Measurements from ENCODE around the gene PSMB1. TPM values are rescaled to one million over a fixed set of nuclear protein-coding genes. Genes with fewer than 3 reads are reported as not detected.
A peak's percentile ranks its signal among the peaks of the same experiment; 100 is the strongest.
"Not testable (repeated sequence)": the region's sequence is repeated elsewhere in the genome, so short reads cannot be mapped to it uniquely, and the experiment has no call there.

Gene PSMB1
- total RNA-seq, 1 donor from 2014 or later, result 141 TPM

- no peak overlapping the region for H3K27ac ChIP-seq (replicated peaks)
- no peak for DNase-seq
- peaks cover 9% of the 10 kb centered on the region for H3K4me1 ChIP-seq
- TF ChIP-seq, protein P1, sequence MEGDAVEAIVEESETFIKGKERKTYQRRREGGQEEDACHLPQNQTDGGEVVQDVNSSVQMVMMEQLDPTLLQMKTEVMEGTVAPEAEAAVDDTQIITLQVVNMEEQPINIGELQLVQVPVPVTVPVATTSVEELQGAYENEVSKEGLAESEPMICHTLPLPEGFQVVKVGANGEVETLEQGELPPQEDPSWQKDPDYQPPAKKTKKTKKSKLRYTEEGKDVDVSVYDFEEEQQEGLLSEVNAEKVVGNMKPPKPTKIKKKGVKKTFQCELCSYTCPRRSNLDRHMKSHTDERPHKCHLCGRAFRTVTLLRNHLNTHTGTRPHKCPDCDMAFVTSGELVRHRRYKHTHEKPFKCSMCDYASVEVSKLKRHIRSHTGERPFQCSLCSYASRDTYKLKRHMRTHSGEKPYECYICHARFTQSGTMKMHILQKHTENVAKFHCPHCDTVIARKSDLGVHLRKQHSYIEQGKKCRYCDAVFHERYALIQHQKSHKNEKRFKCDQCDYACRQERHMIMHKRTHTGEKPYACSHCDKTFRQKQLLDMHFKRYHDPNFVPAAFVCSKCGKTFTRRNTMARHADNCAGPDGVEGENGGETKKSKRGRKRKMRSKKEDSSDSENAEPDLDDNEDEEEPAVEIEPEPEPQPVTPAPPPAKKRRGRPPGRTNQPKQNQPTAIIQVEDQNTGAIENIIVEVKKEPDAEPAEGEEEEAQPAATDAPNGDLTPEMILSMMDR (IDR thresholded peaks at IDR 0.05; ENCODE audit: borderline replicate concordance), result no peak
- H3K36me3 ChIP-seq, result peaks cover 76% of the 10 kb centered on the region
- no peaks in the 10 kb centered on the region for H3K27me3 ChIP-seq (ENCODE audit: low read depth)
- intact Hi-C loops (cut with micrococcal nuclease), result no loop called here
- H3K9me3 ChIP-seq (replicated peaks), result no peaks in the 10 kb centered on the region
- no peak overlapping the region for H3K4me3 ChIP-seq
Observed at GRCh38 chr6:170535004-170535403, 18.1 kb downstream of the PSMB1 start.

GRCh38 chr6:170533792-170534191 is 19.3 kb downstream of the PSMB1 start:
- intact Hi-C loops (cut with micrococcal nuclease), result loop anchor here (5.0 kb wide), 1 partner anchor 701 kb away; no protein-coding TSS in a partner anchor
- TF ChIP-seq, protein P1 (IDR thresholded peaks at IDR 0.05; ENCODE audit: borderline replicate concordance), result no peak
- no peaks in the 10 kb centered on the region for H3K27me3 ChIP-seq (ENCODE audit: low read depth)

GRCh38 chr6:170532867-170533488 is 20.1 kb downstream of the PSMB1 start:
- peaks cover 7% of the 10 kb centered on the region for H3K4me1 ChIP-seq
- H3K27ac ChIP-seq (replicated peaks), result no peak overlapping the region
- no peak for DNase-seq
- no peak overlapping the region for H3K4me3 ChIP-seq
- H3K9me3 ChIP-seq (replicated peaks), result no peaks in the 10 kb centered on the region
- peaks cover 56% of the 10 kb centered on the region for H3K36me3 ChIP-seq
- intact Hi-C loops (cut with micrococcal nuclease), result loop anchor here (5.0 kb wide), 1 partner anchor 701 kb away; no protein-coding TSS in a partner anchor
- H3K27me3 ChIP-seq (ENCODE audit: low read depth), result no peaks in the 10 kb centered on the region
- TF ChIP-seq, protein P1 (IDR thresholded peaks at IDR 0.05; ENCODE audit: borderline replicate concordance), result no peak

More at GRCh38 chr6:170533792-170534191, 19.3 kb downstream of the PSMB1 start:
- H3K36me3 ChIP-seq, result peaks cover 64% of the 10 kb centered on the region
- no peak overlapping the region for H3K4me3 ChIP-seq
- H3K27ac ChIP-seq (replicated peaks), result no peak overlapping the region
- no peak for DNase-seq
- peaks cover 7% of the 10 kb centered on the region for H3K4me1 ChIP-seq
- H3K9me3 ChIP-seq (replicated peaks), result no peaks in the 10 kb centered on the region

- intact Hi-C loops (cut with micrococcal nuclease), result loop anchor here (5.0 kb wide), 2 partner anchors 698 to 743 kb away; no protein-coding TSS in a partner anchor
- DNase-seq, result peak; percentile 70
- TF ChIP-seq, protein P1 (IDR thresholded peaks at IDR 0.05; ENCODE audit: borderline replicate concordance), result peak; percentile 94
Observed at GRCh38 chr6:170529839-170530469, 23.2 kb downstream of the PSMB1 start.

DNA sequence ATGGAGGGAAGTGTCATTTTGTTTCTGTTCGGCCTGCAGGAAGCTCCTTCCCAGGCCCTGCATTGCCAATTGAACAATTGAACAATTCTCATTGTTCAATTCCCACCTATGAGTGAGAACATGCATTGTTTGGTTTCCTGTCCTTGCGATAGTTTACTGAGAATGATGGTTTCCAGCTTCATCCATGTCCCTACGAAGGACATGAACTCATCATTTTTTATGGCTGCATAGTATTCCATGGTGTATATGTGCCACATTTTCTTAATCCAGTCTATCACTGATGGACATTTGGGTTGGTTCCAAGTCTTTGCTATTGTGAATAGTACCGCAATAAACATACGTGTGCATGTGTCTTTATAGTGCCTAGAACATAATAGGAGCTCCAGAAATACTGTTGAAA is 25.1 kb downstream of the PSMB1 start:
- intact Hi-C loops (cut with micrococcal nuclease), result loop anchor here (5.0 kb wide), 1 partner anchor 741 kb away; no protein-coding TSS in a partner anchor

More at GRCh38 chr6:170529839-170530469, 23.2 kb downstream of the PSMB1 start:
- Histone ChIP-seq H3K4me3 (no peak overlapping the region), H3K4me1 (peaks cover 4% of the 10 kb centered on the region), H3K36me3 (peaks cover 26% of the 10 kb centered on the region), H3K9me3 (replicated peaks) (no peaks in the 10 kb centered on the region), H3K27ac (replicated peaks) (no peak overlapping the region), H3K27me3 (ENCODE audit: low read depth) (no peaks in the 10 kb centered on the region)

DNA sequence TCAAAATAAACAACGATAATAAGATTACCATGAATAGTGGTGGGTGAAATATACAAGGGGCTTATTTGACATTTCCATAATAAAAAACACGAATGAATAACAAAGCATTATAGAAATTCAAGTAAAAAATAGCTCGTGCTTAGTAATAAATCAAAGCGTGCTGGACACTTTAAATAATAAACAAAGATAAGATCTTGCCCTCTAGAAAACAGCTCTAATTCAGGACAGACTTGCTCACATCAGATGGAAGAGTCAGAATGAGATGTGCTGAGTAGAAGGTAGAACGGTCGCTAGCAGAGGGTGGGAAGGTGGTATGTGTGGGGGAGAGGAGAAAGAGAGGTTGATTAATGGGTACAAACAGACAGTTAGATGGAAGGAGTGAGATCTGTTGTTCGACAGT is 27.3 kb downstream of the PSMB1 start:
- DNase-seq, result no peak
- no peaks in the 10 kb centered on the region for H3K9me3 ChIP-seq (replicated peaks)
- H3K4me1 ChIP-seq, result peaks cover 32% of the 10 kb centered on the region
- no peaks in the 10 kb centered on the region for H3K36me3 ChIP-seq
- H3K27ac ChIP-seq (replicated peaks), result no peak overlapping the region
- H3K4me3 ChIP-seq, result no peak overlapping the region
- no peaks in the 10 kb centered on the region for H3K27me3 ChIP-seq (ENCODE audit: low read depth)
- intact Hi-C loops (cut with micrococcal nuclease), result loop anchor here (5.0 kb wide), 1 partner anchor 738 kb away; no protein-coding TSS in a partner anchor
- TF ChIP-seq, protein P1 (IDR thresholded peaks at IDR 0.05; ENCODE audit: borderline replicate concordance), result no peak

More for the DNA sequence above, 25.1 kb downstream of the PSMB1 start:
- peaks cover 23% of the 10 kb centered on the region for H3K4me1 ChIP-seq
- H3K9me3 ChIP-seq (replicated peaks); DNase-seq; H3K36me3 ChIP-seq; H3K27ac ChIP-seq (replicated peaks); H3K27me3 ChIP-seq (ENCODE audit: low read depth); H3K4me3 ChIP-seq: not testable (repeated sequence)

Measured in left ventricle myocardium inferior (tissue), 1 donor.